Activated CD8-positive, alpha-beta memory T cell treated with anti-CD3 and anti-CD28 coated beads for 36 hours (primary cell): ENCODE data around the gene RPAP3. TPM values are rescaled to one million over a fixed set of nuclear protein-coding genes. Genes with fewer than 3 reads are reported as not detected.

Experiments
- CTCF ChIA-PET: fragments of 350-600 bp; sonication (Branson Sonifier 250); formaldehyde crosslinking; loops from one replicate; lab custom pipeline; 2021; ENCODE audit warnings: antibody characterized with exemption; lab: Charles Lee
- POLR2A ChIA-PET: fragments of 350-600 bp; sonication (Branson Sonifier 250); formaldehyde crosslinking; loops from one replicate; lab custom pipeline; 2021; ENCODE audit warnings: antibody characterized with exemption; lab: Charles Lee
- total RNA-seq, 2 experiments: library from RNA; stranded (reverse); gene quantifications; one replicate each; pipeline ENCODE4 v1.2.3, GENCODE V29; 2021

The RPAP3 gene, protein sequence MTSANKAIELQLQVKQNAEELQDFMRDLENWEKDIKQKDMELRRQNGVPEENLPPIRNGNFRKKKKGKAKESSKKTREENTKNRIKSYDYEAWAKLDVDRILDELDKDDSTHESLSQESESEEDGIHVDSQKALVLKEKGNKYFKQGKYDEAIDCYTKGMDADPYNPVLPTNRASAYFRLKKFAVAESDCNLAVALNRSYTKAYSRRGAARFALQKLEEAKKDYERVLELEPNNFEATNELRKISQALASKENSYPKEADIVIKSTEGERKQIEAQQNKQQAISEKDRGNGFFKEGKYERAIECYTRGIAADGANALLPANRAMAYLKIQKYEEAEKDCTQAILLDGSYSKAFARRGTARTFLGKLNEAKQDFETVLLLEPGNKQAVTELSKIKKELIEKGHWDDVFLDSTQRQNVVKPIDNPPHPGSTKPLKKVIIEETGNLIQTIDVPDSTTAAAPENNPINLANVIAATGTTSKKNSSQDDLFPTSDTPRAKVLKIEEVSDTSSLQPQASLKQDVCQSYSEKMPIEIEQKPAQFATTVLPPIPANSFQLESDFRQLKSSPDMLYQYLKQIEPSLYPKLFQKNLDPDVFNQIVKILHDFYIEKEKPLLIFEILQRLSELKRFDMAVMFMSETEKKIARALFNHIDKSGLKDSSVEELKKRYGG
- 10 to 100 TPM; 52.0 to 55.2 TPM for total RNA-seq

DNA sequence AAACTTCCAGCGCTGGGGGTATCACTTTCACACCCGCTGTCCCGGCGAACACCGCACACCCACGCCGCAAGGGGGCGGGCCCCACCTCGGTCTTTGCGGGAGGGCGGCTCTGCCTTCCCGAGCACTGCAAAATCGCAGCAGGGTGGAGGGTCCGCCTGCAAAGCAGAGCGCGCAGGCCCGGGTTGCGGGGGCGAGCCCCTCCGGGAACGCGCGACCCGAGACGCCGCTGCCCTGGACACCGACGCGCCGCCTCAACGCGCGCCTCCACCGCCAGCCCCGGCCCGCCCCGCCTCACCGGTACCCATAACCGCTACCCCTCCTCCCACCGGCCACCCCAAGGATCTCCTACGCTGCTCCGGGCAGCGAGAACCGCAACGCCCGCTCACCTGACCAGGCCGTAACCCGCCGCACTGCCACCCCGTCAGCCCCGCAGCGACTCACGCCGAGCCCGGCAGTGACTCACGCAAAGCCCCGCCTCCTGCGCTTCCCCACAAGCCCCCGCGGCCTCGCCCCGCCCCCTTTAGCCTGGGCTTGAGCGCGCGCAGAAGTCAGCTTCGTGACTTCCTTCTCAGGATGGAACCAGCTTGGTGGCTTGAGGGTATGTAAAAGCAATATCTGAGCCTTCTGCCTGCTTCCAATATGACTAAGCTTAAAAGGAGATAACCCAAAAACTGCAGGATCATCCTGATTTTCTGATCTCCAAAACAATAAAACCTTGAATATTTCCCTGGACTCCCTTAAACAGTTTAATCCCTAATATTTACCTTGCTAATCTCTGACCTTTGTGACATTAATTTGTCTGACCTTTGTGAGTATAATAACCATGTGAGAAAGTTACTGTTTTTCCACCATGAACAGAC lies at the start of gene RPAP3:
Gene RPAP3 (minus strand): TSS at position 465 of the 860 bp plus-strand sequence. CDS start 3,190 bp downstream, outside the sequence.
- ChIA-PET CTCF (interaction anchor here (0.9 to 1.4 kb wide), 2 partner anchors 44 to 73 kb away, joined by 3 read pairs; no protein-coding TSS in a partner anchor), POLR2A (interaction anchor here (0.6 to 1.5 kb wide), 5 partner anchors 34 to 430 kb away, joined by 3 to 4 read pairs (median 4); no protein-coding TSS in a partner anchor)

DNA sequence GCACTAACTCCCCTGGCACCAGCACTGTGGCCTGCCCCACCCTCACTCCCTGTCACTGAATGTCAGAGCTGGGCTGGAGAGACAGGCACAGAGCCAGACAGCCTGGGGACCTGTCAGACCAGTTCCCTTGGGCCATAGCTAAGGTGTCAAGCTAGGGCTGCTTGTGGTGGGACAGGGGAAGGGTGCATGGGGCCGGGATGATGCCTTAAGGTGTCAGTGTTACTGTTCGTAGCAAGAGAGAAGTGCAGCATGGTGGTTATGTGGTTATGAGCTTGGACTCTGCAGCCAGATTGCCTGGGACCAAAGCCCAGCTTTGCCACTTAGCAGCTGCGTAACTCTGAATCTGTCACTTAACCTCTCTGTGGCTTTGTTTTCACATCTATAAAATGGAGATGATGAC lies 49.1 kb upstream of the RPAP3 start:
- CTCF ChIA-PET, result interaction anchor here (1.1 to 14.0 kb wide), 7 partner anchors 12 to 84 kb away, joined by 3 to 147 read pairs (median 6); no protein-coding TSS in a partner anchor
- POLR2A ChIA-PET, result interaction anchor here (0.9 to 1.2 kb wide), 2 partner anchors 49 to 78 kb away, joined by 3 to 4 read pairs; partner anchors contain the start of gene RPAP3

DNA sequence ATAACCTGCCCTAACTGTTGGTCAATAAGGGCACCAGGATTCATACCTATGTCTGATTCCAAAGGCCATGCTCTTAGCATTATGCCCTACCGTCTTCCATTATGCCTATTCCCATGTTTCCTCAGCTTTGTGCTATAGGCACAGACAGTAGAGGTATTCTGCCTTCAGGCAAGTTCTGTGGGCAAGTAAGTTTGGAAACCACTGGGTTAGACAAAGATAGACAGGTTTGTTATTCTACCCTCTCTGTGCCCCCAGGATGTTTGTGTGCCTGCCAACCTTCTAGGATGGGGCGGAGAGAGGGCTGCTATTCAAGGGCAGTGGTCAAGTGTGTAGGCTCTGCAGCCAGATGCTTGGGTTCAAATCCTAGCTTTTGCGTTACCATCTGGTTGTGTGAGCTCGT lies 48.3 kb upstream of the RPAP3 start:
- CTCF ChIA-PET, result interaction anchor here (1.1 to 14.0 kb wide), 3 partner anchors 11 to 85 kb away, joined by 3 to 147 read pairs (median 10); no protein-coding TSS in a partner anchor
- POLR2A ChIA-PET, result no interaction called here

DNA sequence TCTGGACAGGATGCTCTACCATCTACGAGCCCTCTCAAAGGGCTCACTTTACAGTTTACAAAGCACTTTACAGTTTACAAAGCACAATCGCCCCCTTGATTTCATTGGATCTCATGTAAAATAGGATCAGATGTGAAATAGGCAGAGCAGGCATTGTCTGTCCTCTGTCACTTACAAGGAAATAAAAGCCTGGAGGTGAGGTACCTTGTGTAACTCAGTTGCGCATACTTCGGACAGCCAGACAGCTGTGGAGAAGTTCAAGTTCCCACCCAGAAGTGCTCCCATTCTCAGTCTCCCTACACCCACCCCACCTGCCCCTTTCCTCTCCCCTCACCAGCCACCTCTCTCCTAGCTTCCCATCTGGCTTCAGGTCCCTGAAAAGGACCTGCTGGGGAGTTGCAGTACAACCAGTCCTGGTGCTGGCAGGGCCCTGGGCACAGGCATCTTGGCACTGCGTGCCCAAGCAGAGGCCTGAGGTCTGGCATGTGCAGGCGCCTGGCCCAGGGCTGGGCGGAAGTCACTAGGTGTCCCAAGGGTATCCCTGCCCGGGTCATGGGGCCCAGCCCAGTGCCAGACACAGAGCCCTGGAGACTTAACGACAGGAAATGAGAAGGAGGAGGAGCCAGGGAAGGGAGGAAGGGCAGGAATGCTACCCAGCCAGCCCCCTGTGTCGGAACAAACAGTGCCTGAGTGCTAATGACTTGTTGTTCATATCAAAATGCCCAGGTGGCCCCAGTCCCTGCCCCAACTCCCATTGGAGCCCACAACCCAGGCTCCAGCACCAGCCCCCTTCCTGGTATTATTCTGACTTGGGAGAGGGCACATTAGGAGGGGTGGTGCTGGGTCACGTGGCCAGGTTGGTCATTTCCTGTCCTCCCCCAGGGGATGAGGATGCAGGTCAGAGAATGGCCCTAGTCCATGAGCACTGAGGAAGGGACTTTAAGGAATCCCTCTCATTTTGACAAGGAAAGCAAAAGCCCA lies 47.5 kb upstream of the RPAP3 start:
- ChIA-PET POLR2A (no interaction called here), CTCF (interaction anchor here (1.1 to 14.0 kb wide), 2 partner anchors 11 to 26 kb away, joined by 3 to 147 read pairs; no protein-coding TSS in a partner anchor)

DNA sequence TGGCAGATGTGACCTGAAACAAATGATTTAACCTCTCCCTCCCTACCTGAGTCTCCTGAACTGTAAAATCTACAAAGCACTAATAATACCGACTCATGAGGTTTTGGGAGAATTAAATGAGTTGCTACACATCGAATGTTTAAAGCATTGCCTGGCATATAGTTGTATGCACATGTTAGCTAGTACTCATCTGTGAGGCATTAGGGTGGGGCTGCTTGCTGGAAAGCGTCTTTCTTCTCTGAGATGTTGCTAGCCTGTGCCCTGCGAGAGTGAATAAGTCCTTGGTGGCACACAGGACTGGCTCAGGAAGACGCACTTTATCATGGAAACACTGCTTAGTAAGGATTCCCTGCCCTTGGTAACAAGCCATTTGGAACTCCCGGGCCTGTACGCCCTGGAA lies 46.7 kb upstream of the RPAP3 start:
- ChIA-PET POLR2A (no interaction called here), CTCF (interaction anchor here (14.0 kb wide), 1 partner anchor 10 kb away, joined by 147 read pairs; no protein-coding TSS in a partner anchor)

DNA sequence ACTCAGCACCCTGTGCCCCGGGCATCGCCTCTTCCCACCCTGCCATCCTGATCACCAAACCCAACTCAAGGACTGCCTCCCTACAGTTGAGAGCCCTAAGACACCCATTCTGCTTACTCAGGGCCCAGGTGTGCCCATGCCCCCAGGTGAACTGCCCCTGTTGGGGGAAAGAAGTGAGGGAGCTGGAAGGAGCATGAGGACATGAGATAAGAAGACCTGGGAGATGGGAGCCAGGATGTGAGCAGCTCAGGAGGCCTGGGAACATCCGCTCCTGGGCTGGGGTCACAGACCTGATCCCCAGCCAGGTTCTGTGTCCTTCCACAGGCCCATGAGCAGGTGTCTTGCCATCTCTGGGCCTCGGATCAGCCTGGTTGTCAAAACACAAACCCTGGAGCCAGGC lies 46.3 kb upstream of the RPAP3 start:
- POLR2A ChIA-PET, result no interaction called here
- CTCF ChIA-PET, result interaction anchor here (13.0 to 14.0 kb wide), 2 partner anchors 9 to 22 kb away, joined by 147 to 289 read pairs; partner anchors contain the start of gene SLC48A1

DNA sequence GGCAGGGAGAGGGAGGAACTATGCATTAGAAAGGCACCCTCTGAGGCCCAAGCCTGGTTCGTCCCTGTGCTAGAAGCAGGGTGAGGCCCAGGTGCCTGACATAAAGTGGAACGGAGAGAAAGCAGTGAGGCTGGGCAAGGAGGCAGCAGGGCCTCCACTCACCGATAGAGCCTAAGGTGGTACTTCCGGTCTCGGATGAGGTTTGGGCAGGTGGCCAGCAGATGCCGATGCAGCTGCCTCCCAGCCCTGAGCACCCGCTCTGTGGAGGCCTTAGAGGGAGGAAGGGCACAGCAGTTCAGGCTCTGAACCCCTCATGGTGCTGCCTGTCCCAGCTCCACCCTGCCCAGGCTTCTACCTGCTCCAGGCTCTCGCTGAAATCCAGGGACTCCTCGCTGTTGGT lies 45.7 kb upstream of the RPAP3 start:
- POLR2A ChIA-PET, result no interaction called here
- CTCF ChIA-PET, result interaction anchor here (13.0 to 14.0 kb wide), 2 partner anchors 9 to 22 kb away, joined by 147 to 289 read pairs; partner anchors contain the start of gene SLC48A1

DNA sequence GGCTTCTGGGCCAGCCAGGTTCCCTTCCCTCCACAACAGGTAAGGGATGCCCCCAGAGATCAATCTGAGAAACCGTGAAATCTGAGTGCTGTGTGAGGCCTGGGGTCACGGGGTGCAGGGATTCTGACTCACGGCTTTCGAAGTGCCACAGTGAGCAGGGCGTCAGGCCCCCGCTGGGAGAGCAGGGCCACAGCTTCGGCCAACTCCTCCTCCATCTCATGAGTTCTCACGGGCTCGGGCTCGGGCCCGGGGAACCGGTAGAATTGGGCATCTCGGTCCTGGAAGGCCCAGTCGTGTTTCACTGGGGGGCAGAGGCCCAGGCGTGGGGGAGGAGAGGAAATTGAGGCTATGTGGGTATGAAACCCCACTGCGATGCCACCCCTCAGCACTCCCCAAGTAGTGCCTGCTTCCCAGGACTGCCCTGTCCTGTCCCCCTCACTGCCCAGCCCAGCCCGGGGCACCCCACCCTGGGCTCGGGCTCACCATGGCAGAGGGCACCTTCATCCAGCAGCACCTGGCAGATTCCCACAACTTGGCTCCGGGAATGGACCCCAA lies 45.2 kb upstream of the RPAP3 start:
- CTCF ChIA-PET, result interaction anchor here (13.0 to 14.0 kb wide), 2 partner anchors 8 to 23 kb away, joined by 147 to 289 read pairs; partner anchors contain the start of gene SLC48A1
- POLR2A ChIA-PET, result no interaction called here

DNA sequence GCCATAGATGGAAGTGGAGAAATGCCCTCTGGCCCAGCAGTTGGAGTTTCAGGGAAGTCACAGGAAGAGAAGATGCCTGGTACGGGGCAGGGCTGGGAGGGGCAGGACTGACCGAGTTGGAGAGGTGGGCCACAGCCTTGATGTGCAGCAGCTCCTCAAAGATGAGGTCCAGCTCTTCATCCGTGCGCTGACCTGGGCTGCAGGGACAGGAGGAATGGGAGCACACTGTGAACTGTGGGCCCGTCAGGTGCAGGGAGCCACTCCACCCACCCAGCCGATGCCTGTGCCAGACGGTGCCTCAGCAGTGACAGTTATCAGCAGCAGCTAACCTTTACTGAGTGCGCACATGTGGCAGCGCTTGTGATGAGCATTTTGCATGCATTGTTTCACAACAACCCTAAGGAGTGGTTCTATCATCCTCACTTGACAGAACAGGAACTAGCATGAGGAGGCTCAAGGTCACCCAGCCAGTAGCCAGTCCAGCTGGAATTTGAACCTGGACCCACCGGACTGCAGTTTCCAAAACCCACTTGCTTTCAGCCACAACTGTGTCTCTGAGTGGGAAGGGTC lies 44.5 kb upstream of the RPAP3 start:
- CTCF ChIA-PET, result interaction anchor here (0.8 to 14.0 kb wide), 3 partner anchors 8 to 44 kb away, joined by 3 to 289 read pairs (median 147); partner anchors contain the start of genes RPAP3 and SLC48A1
- POLR2A ChIA-PET, result no interaction called here

DNA sequence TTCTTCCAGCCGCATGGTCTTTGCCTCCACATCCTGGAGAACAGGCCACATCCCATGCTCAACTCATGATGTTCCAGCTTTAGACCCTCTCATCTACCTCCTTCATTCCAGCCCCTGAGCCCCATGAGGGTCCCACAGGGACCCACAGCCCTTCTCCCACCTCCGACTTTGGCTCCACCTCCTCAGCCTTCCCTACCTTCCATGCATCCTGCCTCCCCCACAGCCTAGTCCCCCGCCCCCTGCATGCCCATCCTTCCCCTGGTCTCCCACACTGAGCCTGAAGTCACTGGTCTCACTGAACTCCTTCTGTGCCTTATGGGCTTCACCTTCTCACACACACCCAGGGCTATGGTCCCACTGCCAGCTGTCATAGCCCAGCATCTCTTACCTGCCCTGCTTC lies 43.1 kb upstream of the RPAP3 start:
- ChIA-PET CTCF (interaction anchor here (0.6 to 13.0 kb wide), 3 partner anchors 25 to 916 kb away, joined by 3 to 289 read pairs (median 5); partner anchors contain the start of gene SLC48A1), POLR2A (no interaction called here)

DNA sequence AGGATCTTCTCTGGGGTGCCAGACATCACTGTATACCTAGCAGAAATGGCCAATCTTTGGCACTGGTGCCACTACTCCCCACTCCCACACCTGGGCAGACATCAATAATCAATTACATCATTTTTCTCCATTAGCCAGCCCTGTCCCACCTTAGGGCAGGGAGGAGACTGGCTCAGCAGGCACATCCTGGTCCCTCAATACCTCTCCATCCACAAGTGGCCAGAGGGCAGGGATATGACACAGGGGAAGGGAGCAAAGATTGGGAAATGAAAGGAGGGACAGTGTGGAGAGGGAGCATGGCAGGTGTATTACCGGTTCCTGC lies 42.6 kb upstream of the RPAP3 start:
- ChIA-PET CTCF (interaction anchor here (1.8 to 13.0 kb wide), 2 partner anchors 26 to 87 kb away, joined by 5 to 289 read pairs; partner anchors contain the start of gene SLC48A1), POLR2A (no interaction called here)

DNA sequence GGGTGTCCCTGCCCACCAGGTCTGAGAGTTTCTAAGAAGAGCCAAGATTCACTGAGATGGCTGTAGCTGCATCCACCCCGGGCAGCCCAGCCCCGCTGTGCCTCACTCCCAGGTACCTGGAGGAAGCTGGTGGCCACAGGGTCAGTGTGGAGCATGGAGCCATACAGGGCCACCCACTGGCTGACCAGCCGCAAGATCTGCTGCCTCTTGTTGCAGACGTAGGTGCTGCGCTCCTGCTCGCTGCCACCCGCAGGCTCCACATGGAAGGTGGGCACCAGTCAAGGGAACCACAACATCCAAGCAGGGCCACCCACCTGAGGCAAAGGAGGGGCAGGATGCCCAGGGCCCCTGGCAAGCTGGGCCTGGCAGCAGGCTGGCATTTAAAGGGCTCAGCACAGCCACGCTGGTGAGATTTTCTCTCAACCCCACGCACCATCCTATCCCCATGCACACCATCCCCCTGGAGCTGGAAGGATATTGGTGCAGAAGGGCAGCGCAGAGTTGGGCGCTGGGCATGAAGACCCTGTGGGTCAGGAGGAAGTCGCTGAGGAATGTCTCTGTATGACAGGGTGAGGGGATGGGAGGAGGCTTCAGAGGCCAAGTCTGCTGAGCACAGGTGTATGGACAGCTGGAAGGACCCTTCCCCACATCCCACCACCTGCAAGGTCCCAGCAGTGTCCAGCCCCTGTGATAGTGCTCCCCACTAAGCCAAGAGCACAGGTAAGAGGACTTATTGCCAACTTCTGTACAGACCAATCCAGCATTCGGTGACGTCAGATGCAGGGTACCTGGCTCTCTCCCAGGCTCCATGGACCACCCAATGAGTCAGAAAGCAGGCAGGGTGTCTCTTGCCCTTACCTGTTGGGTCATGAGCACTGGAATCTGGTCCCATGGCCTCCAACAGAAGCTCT lies 42.0 kb upstream of the RPAP3 start:
- ChIA-PET CTCF (interaction anchor here (1.4 to 13.0 kb wide), 4 partner anchors 26 to 90 kb away, joined by 4 to 289 read pairs (median 5); partner anchors contain the start of gene SLC48A1), POLR2A (no interaction called here)

DNA sequence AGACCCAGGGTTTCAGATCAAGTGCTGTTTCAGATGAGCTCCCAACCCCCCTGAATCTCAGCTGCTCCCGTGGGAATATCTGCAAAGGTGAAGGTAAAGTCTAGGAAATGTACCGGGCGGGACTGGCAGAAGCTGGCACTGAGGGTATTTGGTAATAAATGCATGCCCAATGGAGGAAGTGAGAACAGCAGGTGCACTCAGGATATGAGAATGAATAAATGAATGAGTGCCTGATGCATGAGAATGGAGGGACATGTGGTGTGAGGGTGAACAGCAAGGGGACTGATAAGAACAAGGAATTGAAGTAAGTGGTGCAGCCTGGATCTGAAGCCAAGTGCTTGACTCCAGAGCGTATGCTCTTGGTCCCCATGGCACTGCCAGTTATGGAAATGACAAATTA lies 41.3 kb upstream of the RPAP3 start:
- ChIA-PET CTCF (interaction anchor here (1.4 to 13.0 kb wide), 4 partner anchors 27 to 91 kb away, joined by 4 to 289 read pairs (median 5); partner anchors contain the start of gene SLC48A1), POLR2A (no interaction called here)

DNA sequence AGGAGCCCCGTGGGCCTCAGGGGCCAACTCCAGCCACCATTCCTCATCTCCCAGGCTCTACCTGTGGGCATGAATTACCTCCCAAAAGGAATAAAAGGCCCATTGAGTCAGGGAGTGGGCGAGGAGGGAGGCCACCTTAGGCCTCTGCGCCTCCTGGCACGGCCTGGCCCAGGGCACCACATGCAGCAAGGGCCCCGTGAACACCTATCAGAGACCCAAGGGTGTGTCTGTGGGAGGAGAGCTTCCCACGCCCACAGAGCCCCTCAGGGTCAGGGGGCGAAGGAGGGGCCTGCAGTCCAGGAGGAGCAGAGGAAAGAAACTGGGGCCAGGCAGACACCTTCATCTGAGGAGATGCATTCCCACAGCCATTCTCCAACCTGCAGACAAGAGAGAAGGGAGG lies 40.7 kb upstream of the RPAP3 start:
- CTCF ChIA-PET, result interaction anchor here (1.4 to 13.0 kb wide), 3 partner anchors 27 to 91 kb away, joined by 4 to 289 read pairs (median 5); partner anchors contain the start of gene SLC48A1
- POLR2A ChIA-PET, result no interaction called here

DNA sequence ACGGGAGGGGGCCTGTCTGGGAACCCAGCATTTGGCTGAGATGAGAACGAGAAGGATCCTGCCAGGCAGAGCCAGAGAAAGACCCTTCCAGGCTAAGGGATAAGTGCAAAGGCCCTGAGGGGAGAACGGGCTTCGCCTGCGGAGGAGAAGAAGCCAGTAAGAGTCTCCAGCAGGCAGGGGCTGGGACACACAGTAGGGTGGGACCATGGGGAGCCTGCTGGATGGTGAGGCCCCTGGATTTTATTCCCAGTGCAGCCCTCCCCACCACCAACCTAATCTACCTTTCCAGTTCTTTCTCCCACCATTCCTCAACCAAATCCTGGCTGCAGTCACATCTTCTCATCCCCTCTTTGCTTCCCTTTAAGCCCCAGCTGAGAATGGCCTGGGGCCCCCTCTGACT lies 40.2 kb upstream of the RPAP3 start:
- ChIA-PET POLR2A (no interaction called here), CTCF (interaction anchor here (1.7 to 13.0 kb wide), 2 partner anchors 28 to 92 kb away, joined by 5 to 289 read pairs; partner anchors contain the start of gene SLC48A1)
